ENCODE data around the gene GTF3C5. TPM values are rescaled to one million over a fixed set of nuclear protein-coding genes. Genes with fewer than 3 reads are reported as not detected.
A peak's percentile ranks its signal among the peaks of the same experiment; 100 is the strongest.

The GTF3C5 gene
- total and polyA plus RNA-seq, 9 of the 15 experiments (the other 6 are each of a cell fraction or from before 2014, with no cell fraction given) = 3.8 to 118 (median 83.7) TPM

DNA sequence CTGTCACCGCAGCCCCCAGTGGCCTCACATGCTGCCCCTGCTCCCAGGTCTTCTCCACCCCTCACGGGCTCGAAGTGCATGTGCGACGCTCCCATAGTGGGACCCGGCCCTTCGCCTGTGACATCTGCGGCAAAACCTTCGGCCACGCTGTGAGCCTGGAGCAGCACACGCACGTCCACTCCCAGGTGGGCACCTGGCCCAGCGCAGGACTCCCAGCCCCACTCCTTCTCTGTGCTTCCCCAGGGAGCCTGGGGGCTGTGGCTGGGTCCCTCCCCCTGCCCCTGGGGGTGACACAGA is 41.8 kb upstream of the GTF3C5 start:
- Histone ChIP-seq H3K4me3 (no peak overlapping the region), H3K4me1 (replicated peaks in 1 of 2; ENCODE audit: control insufficient read depth in 2 of 2, insufficient read depth in 2 of 2, low read length in 2 of 2) (peaks cover 33 to 71% of the 10 kb centered on the region in 2 experiments), H3K79me2 (ENCODE audit: control insufficient read depth, insufficient read depth, low read length) (peaks cover 34% of the 10 kb centered on the region), H3K4me2 (ENCODE audit: insufficient read depth, low read length) (no peak overlapping the region), H3K9ac (ENCODE audit: insufficient read depth in 1 of 2, low read depth in 2 of 2, low read length in 2 of 2) (no peak overlapping the region), H3K9me1 (ENCODE audit: control insufficient read depth, insufficient read depth, low read length) (peaks cover 4% of the 10 kb centered on the region), H3K36me3 (ENCODE audit: control insufficient read depth, insufficient read depth, low read length) (peaks cover 90% of the 10 kb centered on the region), H2AFZ (ENCODE audit: low read depth, low read length) (no peak overlapping the region), H3K27me3 (ENCODE audit: control insufficient read depth in 2 of 2, insufficient read depth in 2 of 2, low read length in 2 of 2) (no peaks in the 10 kb centered on the region), H3K9me3 (replicated peaks; ENCODE audit: control insufficient read depth, insufficient read depth, low read depth, low read length) (no peaks in the 10 kb centered on the region), H3K27ac (ENCODE audit: extremely low read depth, low read depth, low read length) (no peak overlapping the region), H4K20me1 (replicated peaks; ENCODE audit: control insufficient read depth, insufficient read depth, low read length) (no peaks in the 10 kb centered on the region)
- in situ Hi-C loops (cut with MboI) = no loop called here
- ChIA-PET CTCF (ENCODE audit: low intra/inter-chr PET ratio) (no interaction called here), POLR2A (interaction anchor here (0.6 kb wide), 1 partner anchor 50 kb away, joined by 3 read pairs; no protein-coding TSS in a partner anchor)
- 97% methylated on average over 13 of the region's 13 CpGs for WGBS (ENCODE audit: insufficient coverage, low coverage, missing lambda C conversion rate)
- DNase-seq (ENCODE audit: extremely low read depth in 1 of 4, low spot score in 3 of 4) = no peak
- ATAC-seq = no peak
- FAIRE-seq = no peak
- TF ChIP-seq MXI1 (IDR thresholded peaks at IDR 0.05; ENCODE audit: low read depth, low read length) (no peak), RB1 (IDR thresholded peaks at IDR 0.05; ENCODE audit: low read depth) (no peak), RBFOX2 (IDR thresholded peaks at IDR 0.05; ENCODE audit: low read depth, low read length) (peak; percentile 13; the same call in 1 of the 2 replicates), ZNF511 (CRISPR knock-in tag; IDR thresholded peaks at IDR 0.05) (no peak)
- intact Hi-C loops (cut with micrococcal nuclease) = no loop called here
- BruUV-seq (replicated peaks) = no TSS peak

GRCh38 chr9:132989414-132989996 is 41.3 kb upstream of the GTF3C5 start:
- peaks cover 89% of the 10 kb centered on the region for H3K36me3 ChIP-seq (ENCODE audit: control insufficient read depth, insufficient read depth, low read length)
- H3K4me3 ChIP-seq = no peak overlapping the region
- no peak overlapping the region for H3K9ac ChIP-seq (ENCODE audit: insufficient read depth in 1 of 2, low read depth in 2 of 2, low read length in 2 of 2)
- no peak overlapping the region for H3K4me2 ChIP-seq (ENCODE audit: insufficient read depth, low read length)
- no TSS peak for BruUV-seq (replicated peaks)
- H3K79me2 ChIP-seq (ENCODE audit: control insufficient read depth, insufficient read depth, low read length) = peaks cover 30% of the 10 kb centered on the region
- peaks cover 4% of the 10 kb centered on the region for H3K9me1 ChIP-seq (ENCODE audit: control insufficient read depth, insufficient read depth, low read length)
- no peak for DNase-seq (ENCODE audit: extremely low read depth in 1 of 4, low spot score in 3 of 4)
- FAIRE-seq = no peak
- ChIA-PET POLR2A (no interaction called here), CTCF (ENCODE audit: low intra/inter-chr PET ratio) (no interaction called here)
- H3K9me3 ChIP-seq (replicated peaks; ENCODE audit: control insufficient read depth, insufficient read depth, low read depth, low read length) = no peaks in the 10 kb centered on the region
- no peaks in the 10 kb centered on the region for H3K27me3 ChIP-seq (ENCODE audit: control insufficient read depth in 2 of 2, insufficient read depth in 2 of 2, low read length in 2 of 2)
- WGBS (ENCODE audit: insufficient coverage, low coverage, missing lambda C conversion rate) = 96% methylated on average over 20 of the region's 23 CpGs
- peaks cover 33 to 71% of the 10 kb centered on the region in 2 experiments for H3K4me1 ChIP-seq (replicated peaks in 1 of 2; ENCODE audit: control insufficient read depth in 2 of 2, insufficient read depth in 2 of 2, low read length in 2 of 2)
- no peak for ATAC-seq
- in situ Hi-C loops (cut with MboI) (no loop called here), intact Hi-C loops (cut with micrococcal nuclease) (no loop called here)
- no peak overlapping the region for H3K27ac ChIP-seq (ENCODE audit: extremely low read depth, low read depth, low read length)
- H2AFZ ChIP-seq (ENCODE audit: low read depth, low read length) = no peak overlapping the region
- no peaks in the 10 kb centered on the region for H4K20me1 ChIP-seq (replicated peaks; ENCODE audit: control insufficient read depth, insufficient read depth, low read length)
- TF ChIP-seq RBFOX2 (IDR thresholded peaks at IDR 0.05; ENCODE audit: low read depth, low read length) (peak; percentile 56), ZNF445 (CRISPR knock-in tag; IDR thresholded peaks at IDR 0.05; ENCODE audit: low read depth) (peak; percentile 89), KHSRP (IDR thresholded peaks at IDR 0.05) (no peak), ZFX (CRISPR knock-in tag; IDR thresholded peaks at IDR 0.05) (peak; percentile 22; the same call in 1 of the 2 replicates), ZZZ3 (IDR thresholded peaks at IDR 0.05) (no peak), POLR2G (IDR thresholded peaks at IDR 0.05; ENCODE audit: low read depth, low read length) (peak; percentile 65), E2F6 (IDR thresholded peaks at IDR 0.05; ENCODE audit: borderline replicate concordance in 1 of 2, extremely low read depth in 1 of 2, insufficient read depth in 1 of 2, insufficient read length in 1 of 2, low read depth in 1 of 2, low read length in 1 of 2, poor library complexity in 1 of 2, severe bottlenecking in 1 of 2) (peak in 1 of 2 experiments; percentile 22), ZNF766 (CRISPR knock-in tag; conservative IDR thresholded peaks at IDR 0.05) (0 out of 2 replicates have a peak, but pooled peaks have one; percentile 27)
- TF ChIP-seq, protein P1, sequence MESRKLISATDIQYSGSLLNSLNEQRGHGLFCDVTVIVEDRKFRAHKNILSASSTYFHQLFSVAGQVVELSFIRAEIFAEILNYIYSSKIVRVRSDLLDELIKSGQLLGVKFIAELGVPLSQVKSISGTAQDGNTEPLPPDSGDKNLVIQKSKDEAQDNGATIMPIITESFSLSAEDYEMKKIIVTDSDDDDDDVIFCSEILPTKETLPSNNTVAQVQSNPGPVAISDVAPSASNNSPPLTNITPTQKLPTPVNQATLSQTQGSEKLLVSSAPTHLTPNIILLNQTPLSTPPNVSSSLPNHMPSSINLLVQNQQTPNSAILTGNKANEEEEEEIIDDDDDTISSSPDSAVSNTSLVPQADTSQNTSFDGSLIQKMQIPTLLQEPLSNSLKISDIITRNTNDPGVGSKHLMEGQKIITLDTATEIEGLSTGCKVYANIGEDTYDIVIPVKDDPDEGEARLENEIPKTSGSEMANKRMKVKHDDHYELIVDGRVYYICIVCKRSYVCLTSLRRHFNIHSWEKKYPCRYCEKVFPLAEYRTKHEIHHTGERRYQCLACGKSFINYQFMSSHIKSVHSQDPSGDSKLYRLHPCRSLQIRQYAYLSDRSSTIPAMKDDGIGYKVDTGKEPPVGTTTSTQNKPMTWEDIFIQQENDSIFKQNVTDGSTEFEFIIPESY (CRISPR knock-in tag; IDR thresholded peaks at IDR 0.05) = peak; percentile 85
